Measurements from ENCODE around the gene GLIS1.

GLIS1 gene

DNA sequence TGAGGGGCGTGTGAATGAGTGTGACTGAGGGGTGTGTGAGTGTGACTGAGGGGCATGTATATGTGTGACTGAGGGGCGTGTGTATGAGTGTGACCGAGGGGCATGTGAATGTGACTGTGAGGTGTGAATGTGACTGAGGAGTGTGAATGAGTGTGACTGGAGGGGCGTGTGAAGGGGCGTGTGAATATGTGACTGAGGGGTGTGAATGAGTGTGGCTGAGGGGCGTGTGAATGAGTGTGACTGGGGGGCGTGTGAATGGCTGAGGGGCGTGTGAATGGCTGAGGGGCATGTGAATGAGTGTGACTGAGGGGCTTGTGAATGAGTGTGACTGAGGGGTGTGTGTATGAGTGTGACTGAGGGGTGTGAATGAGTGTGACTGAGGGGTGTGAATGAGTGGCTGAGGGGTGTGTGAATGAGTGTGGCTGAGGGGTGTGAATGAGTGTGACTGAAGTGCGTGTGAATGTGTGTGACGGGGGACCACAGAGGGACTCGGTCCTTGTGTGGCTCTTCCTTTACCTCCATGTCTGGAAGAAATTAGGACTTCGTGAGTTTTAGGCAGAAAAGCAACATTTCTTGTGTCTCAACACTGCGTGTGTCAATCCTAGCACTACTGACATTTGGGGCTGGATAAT lies 105.8 kb downstream of the GLIS1 start:
- ATAC-seq, result no peak

DNA sequence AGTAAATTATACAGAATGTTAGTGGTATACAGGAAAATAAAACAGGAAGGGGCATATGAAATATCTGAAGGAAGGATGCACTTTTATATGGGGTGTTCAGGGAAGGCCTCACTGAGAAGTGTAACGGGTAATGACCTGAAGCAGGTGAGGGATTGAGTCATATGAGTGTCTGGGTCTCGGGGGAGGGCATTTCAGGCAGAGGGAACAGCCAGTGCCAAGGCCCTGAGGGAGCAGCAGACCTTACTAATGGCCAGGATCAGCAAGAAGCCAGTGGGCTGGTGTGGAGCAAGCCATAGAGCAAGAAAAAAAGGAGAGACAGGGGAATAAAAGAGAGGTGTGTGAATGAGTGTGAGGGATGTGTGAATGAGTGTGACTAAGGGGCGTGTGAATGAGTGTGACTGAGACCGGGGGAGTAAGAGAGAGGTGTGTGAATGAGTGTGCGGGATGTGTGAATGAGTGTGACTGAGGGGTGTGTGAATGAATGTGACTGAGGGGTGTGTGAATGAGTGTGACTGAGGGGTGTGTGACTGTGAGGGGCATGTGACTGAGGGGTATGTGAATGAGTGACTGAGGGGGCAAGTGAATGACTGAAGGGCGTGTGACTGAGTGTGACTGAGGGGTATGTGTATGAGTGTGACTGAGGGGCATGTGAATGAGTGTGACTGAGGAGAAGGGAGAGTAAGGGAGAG lies 107.2 kb downstream of the GLIS1 start:
- ATAC-seq, result no peak

GRCh38 chr1:53629101-53629691 lies 109.8 kb downstream of the GLIS1 start:
- no peak for ATAC-seq

DNA sequence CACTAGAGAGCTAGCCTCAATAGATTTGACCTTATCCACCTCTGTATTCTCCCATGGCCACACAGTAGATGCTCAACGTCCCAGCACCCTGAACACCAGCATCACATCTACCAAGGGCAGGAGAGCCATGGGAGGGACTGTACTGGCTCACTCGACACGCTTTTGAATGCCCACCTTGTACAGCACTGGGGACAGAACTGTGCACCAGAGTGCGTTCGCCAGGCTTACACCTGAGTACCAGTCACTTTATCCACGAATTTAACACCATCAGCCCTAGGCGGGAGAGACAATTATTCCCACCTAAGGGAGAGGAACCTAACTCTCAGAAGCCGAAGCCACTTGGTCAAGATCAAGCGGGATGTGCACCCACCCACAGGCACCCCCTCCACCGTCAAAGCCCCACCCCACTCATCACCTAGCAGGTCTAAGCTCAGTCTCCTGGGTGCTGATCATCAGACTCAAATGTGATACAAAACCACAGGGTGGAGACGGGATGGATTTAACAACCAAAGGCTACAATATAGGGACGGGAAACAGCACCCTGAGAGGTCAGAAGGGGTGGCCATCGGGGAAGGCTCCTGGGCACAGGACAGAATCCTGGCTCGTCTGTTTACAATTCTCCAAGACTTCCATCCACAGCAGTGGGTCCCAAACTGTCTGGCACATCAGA lies 110.5 kb downstream of the GLIS1 start:
- no peak for ATAC-seq

- ATAC-seq, result no peak
Observed at GRCh38 chr1:53627666-53628065, 111.3 kb downstream of the GLIS1 start.

- ATAC-seq, result no peak
Observed at GRCh38 chr1:53627031-53627430, 111.9 kb downstream of the GLIS1 start.

GRCh38 chr1:53626616-53627015 lies 112.3 kb downstream of the GLIS1 start:
- no peak for ATAC-seq

DNA sequence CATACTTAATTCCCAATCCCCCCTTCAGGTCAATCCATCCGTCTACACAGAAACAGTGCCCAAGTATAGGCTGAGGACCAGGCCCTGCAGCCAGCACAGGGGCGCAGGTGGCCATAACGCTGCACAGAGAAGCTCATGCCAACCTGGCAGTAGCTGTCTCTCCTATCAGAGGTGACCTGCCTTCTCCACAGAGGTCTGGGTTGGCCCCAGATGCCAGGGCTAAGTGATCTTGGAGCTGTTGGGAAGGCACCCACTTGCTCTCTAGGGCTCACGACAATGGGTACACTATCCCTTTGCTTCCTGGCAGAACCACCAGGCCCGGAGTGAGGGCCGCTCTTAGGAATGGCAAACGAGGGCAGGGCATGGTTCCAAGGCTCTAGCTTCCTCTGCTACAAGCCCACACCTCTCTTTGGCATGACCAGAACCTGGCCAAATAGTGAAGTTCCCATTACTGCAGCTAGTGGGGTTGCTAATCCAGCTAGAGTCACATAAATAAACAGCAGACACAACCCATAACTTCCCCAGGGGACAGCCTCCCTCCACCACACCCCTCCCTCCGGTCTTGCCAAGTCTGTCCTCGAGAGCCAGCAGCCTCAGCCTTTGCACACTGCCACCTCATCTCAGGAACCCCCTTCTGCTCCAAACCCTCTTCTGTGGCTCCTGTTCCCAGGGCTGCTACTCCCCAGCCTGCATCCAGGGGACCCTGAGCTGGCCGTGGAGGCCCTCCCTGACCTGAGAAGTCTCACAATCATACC lies 113.0 kb downstream of the GLIS1 start:
- ATAC-seq, result no peak

GRCh38 chr1:53625049-53625448 lies 113.9 kb downstream of the GLIS1 start:
- ATAC-seq, result no peak

DNA sequence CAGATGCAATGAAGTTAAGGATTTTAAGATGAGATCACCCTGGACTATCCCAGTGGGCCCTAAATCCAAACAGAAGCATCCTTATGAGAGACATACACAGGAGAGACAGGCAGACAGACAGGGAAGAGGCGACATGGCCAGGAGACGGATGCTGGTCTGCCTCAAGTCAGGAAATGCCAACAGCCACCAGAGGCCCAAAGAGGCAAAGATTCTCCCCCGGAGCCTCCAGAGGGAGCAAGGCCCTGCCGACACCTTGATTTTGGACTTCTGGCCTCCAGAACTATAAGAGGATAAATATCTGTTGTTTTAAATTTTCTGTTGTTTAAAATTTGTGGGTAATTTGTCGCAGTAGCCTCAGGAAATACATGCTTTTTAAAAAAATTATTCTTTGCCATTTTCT lies 116.4 kb downstream of the GLIS1 start:
- no peak for ATAC-seq

DNA sequence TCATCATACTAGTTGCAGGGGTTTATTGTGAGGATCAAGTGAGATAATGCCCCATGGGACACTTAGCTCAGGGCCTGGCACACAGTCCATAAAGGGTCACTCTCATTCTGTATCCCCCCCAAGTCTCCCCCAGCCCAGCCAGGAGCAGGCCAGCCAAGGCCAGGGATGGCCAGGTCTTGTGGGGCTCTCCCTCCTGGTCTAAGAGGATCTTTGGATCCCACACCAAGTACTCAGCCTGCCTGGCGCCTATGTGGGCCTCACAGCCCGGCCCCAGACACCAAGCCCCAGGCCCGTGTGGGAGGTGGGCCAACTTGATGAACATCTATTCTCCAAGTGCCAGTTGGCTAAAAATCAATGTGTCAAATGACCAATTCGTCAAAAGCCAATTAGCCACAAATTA lies 117.8 kb downstream of the GLIS1 start:
- ATAC-seq, result no peak

GRCh38 chr1:53620061-53620855 lies 118.7 kb downstream of the GLIS1 start:
- ATAC-seq, result no peak

- no peak for ATAC-seq
Observed at GRCh38 chr1:53619367-53620060, 119.5 kb downstream of the GLIS1 start.

DNA sequence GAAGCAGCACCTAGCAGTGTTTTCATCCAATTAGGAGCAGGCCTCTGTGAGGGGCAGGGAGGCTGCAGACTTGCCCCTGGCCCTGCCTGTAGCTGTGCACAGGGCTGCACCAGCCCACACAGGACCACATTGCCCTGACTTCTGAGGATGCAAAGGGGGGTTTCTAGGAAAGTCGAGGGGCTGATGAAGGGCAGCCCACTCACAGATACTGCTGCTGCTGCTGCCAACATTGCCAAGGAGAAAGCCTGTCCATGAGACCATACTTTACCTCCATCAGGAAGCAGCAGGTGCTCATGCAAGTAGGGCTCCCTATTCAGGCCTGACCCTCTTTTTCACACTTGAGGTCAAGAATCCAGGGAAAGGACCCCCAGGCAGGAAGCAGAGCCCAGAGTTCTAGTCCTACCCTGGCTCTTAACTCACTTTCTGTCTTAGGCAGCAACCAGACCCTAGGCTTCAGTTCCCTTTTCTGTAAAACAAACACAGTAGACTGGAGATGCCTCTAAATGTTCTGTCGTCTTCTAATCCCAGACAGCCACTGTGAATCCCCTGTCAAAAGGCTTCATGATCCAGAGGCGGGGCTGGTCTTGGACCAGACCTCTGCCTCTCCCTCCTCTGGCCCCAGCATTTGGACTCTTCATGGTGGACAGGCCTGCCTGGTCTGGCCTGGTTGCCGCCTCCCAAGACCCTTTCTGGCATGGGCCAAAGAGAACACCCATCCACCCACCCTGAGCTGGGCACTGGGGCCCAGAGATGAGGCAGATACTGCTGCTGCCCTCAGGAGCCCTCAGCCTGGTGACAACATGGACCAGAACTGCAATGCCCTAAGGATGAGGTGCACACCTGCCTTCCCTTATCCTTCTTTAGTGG lies 120.2 kb downstream of the GLIS1 start:
- no peak for ATAC-seq

GRCh38 chr1:53617851-53618499 lies 121.0 kb downstream of the GLIS1 start:
- ATAC-seq, result no peak

DNA sequence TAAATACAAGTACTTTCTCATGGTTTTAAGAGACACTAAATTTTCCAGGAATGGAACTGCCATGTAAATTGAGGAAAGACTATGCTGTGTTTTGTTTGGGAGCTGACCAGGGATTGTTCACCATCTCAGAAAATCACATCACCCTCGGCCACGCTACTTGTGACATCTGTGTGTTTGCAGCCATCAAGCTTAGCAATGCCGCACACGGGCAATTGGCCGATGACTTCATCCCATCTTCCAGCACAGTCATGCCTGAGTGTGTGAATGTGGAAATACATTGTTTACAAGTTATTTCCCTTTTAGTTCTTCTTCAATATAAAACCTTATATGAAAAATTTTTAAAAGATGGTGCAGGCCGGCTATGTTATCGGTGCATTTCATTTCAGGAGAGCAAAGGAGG lies 121.6 kb downstream of the GLIS1 start:
- ATAC-seq, result no peak

DNA sequence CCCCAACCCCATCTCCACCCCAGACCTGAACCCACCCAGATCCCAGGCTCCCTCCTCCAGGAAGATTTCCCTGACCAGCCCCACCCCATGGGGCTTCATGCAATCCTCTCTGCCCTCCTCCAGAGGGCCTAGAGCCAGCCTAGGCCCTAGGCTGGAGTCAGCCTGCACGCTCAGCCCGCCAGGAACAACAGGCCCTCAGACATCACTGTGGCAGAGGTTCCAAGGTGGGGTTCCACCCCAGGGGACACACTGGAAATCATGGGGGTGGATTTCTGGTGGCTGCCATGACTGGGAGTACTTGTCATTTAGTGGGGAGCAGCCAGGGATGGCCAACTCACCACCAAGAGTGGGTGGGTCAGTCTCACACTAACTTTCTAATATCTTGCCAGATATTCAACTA lies 122.0 kb downstream of the GLIS1 start:
- ATAC-seq, result no peak

GRCh38 chr1:53616511-53616910 lies 122.5 kb downstream of the GLIS1 start:
- no peak for ATAC-seq

DNA sequence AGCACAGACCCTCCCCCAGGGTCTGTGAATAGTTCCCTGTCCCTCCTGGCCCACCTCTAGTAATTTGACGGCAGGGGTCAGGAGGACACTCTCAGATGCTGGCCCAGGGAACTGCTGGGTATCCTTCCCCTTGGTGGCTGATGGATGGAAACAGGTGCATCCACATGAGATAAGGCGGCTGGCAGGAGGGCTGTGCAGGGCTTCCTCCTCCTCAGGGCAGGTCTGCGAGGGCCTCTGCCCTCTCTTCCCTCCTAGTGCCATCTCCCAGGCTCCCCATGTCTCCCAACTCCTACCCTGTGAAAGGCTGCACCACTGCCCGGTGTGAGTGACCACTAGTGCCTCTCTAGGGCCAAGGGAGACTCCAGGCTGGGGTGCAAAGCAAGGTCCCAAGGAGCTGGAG lies 123.9 kb downstream of the GLIS1 start:
- ATAC-seq, result no peak
